ENCODE results near the gene PDK2.

DNA sequence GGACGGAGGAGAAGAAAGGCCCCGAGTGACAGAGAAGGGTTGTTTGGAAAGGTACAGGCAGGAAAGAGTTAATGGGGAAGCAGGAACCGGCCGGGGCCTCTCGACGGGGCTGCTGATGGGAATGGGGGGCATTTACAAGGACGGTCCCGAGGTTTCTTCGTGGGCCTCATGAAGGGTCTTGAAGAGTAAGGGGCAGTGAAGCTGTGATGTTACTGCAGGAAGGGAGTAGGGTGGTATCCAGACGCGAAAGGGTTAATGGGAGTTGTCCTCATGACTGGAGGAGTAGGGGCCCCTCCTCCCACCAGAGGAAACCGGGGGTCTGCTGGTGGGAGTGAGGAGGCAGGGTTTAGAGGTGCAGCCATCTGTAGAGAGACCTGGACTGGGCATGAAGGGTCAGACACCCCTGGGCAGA, 481 bp downstream of the PDK2 start:
- TF ChIP-seq, protein P1, sequence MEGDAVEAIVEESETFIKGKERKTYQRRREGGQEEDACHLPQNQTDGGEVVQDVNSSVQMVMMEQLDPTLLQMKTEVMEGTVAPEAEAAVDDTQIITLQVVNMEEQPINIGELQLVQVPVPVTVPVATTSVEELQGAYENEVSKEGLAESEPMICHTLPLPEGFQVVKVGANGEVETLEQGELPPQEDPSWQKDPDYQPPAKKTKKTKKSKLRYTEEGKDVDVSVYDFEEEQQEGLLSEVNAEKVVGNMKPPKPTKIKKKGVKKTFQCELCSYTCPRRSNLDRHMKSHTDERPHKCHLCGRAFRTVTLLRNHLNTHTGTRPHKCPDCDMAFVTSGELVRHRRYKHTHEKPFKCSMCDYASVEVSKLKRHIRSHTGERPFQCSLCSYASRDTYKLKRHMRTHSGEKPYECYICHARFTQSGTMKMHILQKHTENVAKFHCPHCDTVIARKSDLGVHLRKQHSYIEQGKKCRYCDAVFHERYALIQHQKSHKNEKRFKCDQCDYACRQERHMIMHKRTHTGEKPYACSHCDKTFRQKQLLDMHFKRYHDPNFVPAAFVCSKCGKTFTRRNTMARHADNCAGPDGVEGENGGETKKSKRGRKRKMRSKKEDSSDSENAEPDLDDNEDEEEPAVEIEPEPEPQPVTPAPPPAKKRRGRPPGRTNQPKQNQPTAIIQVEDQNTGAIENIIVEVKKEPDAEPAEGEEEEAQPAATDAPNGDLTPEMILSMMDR (IDR thresholded peaks at IDR 0.05; ENCODE audit: insufficient read depth, low read length, poor library complexity, severe bottlenecking) = no peak
- no peak for TF ChIP-seq EZH2phosphoT487 (conservative IDR thresholded peaks at IDR 0.05; ENCODE audit: low read length)
